A549 (cell line): ENCODE data around the gene ZNF705A. TPM values are rescaled to one million over a fixed set of nuclear protein-coding genes. Genes with fewer than 3 reads are reported as not detected.
"Not testable (repeated sequence)": the region's sequence is repeated elsewhere in the genome, so short reads cannot be mapped to it uniquely, and the experiment has no call there.

Source experiments
- ATAC-seq, 2 experiments: fragments of 200-7000 bp in 1 of 2; fragments of >200 bp in 1 of 2; cut with Nextera tagmentation in 1 of 2; cut with Tn5 transposase in 1 of 2; 3 replicates each; pipeline versions ENCODE4 v1.8.0 to v1.9.1; 2018 to 2020; ENCODE audit warnings: mild to moderate bottlenecking in 1 of 2, moderate library complexity in 1 of 2
- CTCF ChIA-PET: fragments of 300-600 bp; sonication (Branson Sonifier 250); formaldehyde crosslinking; extraction: SDS; loops from one replicate; lab custom pipeline; 2021; ENCODE audit warnings: antibody characterized with exemption, inconsistent platforms; lab: Yijun Ruan, JAX
- POLR2A ChIA-PET: fragments of 350-600 bp; formaldehyde crosslinking; extraction: SDS; loops from one replicate; lab custom pipeline; 2021; ENCODE audit warnings: antibody characterized with exemption, inconsistent platforms; lab: Yijun Ruan, JAX
- DNase-seq, 2 experiments: peaks; one replicate each; pipeline versions ENCODE4 v3.0.0 to v3.0.0-alpha.2; 2011 to 2016; ENCODE audit warnings: low read depth in 1 of 2, low spot score in 1 of 2
- FAIRE-seq: peaks from 2 replicates; lab custom pipeline; 2011; peaks lifted over from hg19 to GRCh38; lab: Jason Lieb, UNC
- H3K27ac ChIP-seq, 2 experiments: fragments of >200 bp; sonication (Bioruptor Twin); formaldehyde crosslinking; 3 replicates each; pipeline ENCODE4 v1.5.1; 2016 to 2017
- H3K4me1 ChIP-seq: fragments of >200 bp; sonication (Bioruptor Twin); formaldehyde crosslinking; 3 replicates; pipeline ENCODE4 v1.6.1; 2016
- H3K4me2 ChIP-seq: fragments of >200 bp; sonication (Bioruptor Twin); formaldehyde crosslinking; 3 replicates; pipeline ENCODE4 v1.6.1; 2016
- H3K4me3 ChIP-seq: fragments of >200 bp; sonication (Bioruptor Twin); formaldehyde crosslinking; 3 replicates; pipeline ENCODE4 v1.5.1; 2016
- H3K9me3 ChIP-seq: fragments of >200 bp; sonication (Bioruptor Twin); formaldehyde crosslinking; 3 replicates; pipeline ENCODE4 v1.6.1; 2016
- FOSL2 ChIP-seq, 2 experiments: fragments of 450-650 bp in 1 of 2; fragments of >200 bp in 1 of 2; sonication (Bioruptor Twin) in 1 of 2; formaldehyde crosslinking; IDR thresholded peaks; 2 replicates each; pipeline versions ENCODE4 v1.5.0 to v1.6.1; 2016 to 2020; ENCODE audit warnings: mild to moderate bottlenecking in 1 of 2, moderate library complexity in 1 of 2
- KDM1A ChIP-seq: fragments of 200-600 bp; sonication (generic); IDR thresholded peaks from 2 replicates; pipeline ENCODE4 v1.6.1; 2016; ENCODE audit warnings: low read depth, mild to moderate bottlenecking
- MAFK ChIP-seq: fragments of 450-650 bp; IDR thresholded peaks from 2 replicates; pipeline ENCODE4 v1.6.1; 2014; ENCODE audit not compliant: partially characterized antibody
- MYC ChIP-seq: IDR thresholded peaks from 2 replicates; pipeline ENCODE4 v1.6.1; 2012; ENCODE audit warnings: mild to moderate bottlenecking, inconsistent platforms, low read length, improper control_type of control experiment, borderline replicate concordance
- NFE2L2 ChIP-seq: fragments of 150-350 bp; conservative IDR thresholded peaks from 2 replicates; pipeline ENCODE4 v1.6.1; 2014; ENCODE audit warnings: low read length
- PHF8 ChIP-seq: fragments of 200-600 bp; sonication (generic); IDR thresholded peaks from 2 replicates; pipeline ENCODE4 v1.6.1; 2016; ENCODE audit warnings: low read depth, mild to moderate bottlenecking, antibody characterized with exemption, moderate library complexity, borderline replicate concordance
- RAD21 ChIP-seq, 2 experiments: fragments of >200 bp in 1 of 2; sonication (Bioruptor Twin) in 1 of 2; formaldehyde crosslinking in 1 of 2; IDR thresholded peaks in 1 of 2; conservative IDR thresholded peaks in 1 of 2; 2 replicates in 1 of 2; 3 replicates in 1 of 2; pipeline ENCODE4 v1.6.1; 2012 to 2018; ENCODE audit warnings: inconsistent platforms in 1 of 2
- SMC3 ChIP-seq: fragments of >200 bp; sonication (Bioruptor Twin); formaldehyde crosslinking; IDR thresholded peaks from 3 replicates; pipeline ENCODE4 v1.6.1; 2018; ENCODE audit warnings: inconsistent platforms
- TP53 ChIP-seq: fragments of 250-450 bp; sonication (Bioruptor Pico); IDR thresholded peaks from 2 replicates; pipeline ENCODE4 v1.5.0; 2021; ENCODE audit warnings: mild to moderate bottlenecking, moderate library complexity
- WGBS: methylation state at CpG from one replicate; pipeline ENCODE4 v1.1.6; 2017; ENCODE audit errors: missing lambda C conversion rate; 5-methylcytosine and 5-hydroxymethylcytosine counted together
- polyA minus RNA-seq: library from RNA; depleted of rRNA, polyadenylated mRNA; stranded (reverse); fragments of >200 nt; gene quantifications from 2 replicates; pipeline ENCODE4 v1.2.3, GENCODE V29; 2011; rRNA and poly(A)+ RNA removed
- polyA plus RNA-seq, 4 experiments: library from polyadenylated mRNA; depleted of rRNA in 3 of 4; stranded (reverse); fragments of >200 nt; fragmentation: RNase III in 1 of 4; extraction: RNeasy Plus Mini Kit Qiagen cat#74134 plus additional on column Dnase treatment in 1 of 4; gene quantifications; 2 replicates in 3 of 4; 3 replicates in 1 of 4; pipeline ENCODE4 v1.2.3, GENCODE V29; 2011 to 2017
- TF ChIP-seq, protein P1 (sequence below): IDR thresholded peaks from 2 replicates; pipeline ENCODE4 v1.6.1; 2012
- TF ChIP-seq, protein P2 (sequence below): IDR thresholded peaks from 2 replicates; pipeline ENCODE4 v1.6.1; 2012
- TF ChIP-seq, protein P3 (sequence below): fragments of >200 bp; sonication (Bioruptor Twin); formaldehyde crosslinking; IDR thresholded peaks from 3 replicates; pipeline ENCODE4 v1.5.1; 2016

The ZNF705A gene
- polyA plus RNA-seq (2011; rRNA removed) (not detected in 2 replicates), polyA plus RNA-seq (2017; fragmentation: RNase III; extraction: RNeasy Plus Mini Kit Qiagen cat#74134 plus additional on column Dnase treatment) (not detected in 3 replicates), polyA minus RNA-seq (not detected in 2 replicates)
- not detected in 2 replicates for polyA plus RNA-seq (2012; cell fraction: cytosol; rRNA removed)
- polyA plus RNA-seq (2012; cell fraction: nucleus; rRNA removed), result not detected in 2 replicates

DNA sequence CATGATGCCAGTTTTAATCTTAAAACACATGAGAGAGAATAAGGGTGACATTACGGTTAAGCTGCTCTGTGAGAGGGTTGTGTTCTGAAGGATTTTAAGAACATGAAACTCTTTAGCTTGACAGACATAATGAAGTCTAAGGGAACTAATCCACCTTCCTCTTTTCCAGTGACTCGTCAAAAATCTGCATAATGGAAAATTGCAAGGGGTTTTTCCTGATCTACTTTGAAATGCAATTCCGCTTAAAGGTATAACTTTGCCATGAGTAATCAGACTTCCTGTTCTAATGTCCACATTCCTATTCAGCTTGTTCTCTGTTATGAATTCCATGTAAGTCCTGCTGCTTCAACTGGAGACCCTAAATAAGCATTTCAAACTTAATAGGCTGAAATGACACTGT lies at the start of gene ZNF705A:
ZNF705A (plus strand) TSS at position 171 of the 400 bp plus-strand sequence. CDS start 15,611 bp downstream, outside the sequence.
- H3K4me3 ChIP-seq, result no peak within 1 kb of the TSS
- 16% methylated on average over 3 of the region's 3 CpGs for WGBS
- ChIA-PET CTCF (interaction anchor here (1.5 kb wide), 1 partner anchor 48 kb away, joined by 3 read pairs; no protein-coding TSS in a partner anchor), POLR2A (no interaction called here)
- H3K9me3 ChIP-seq, result peaks cover 4% of the 10 kb centered on the region; the same call in 1 of the 3 replicates
- DNase-seq, result peak; percentile 18 to 76
- peak within 1 kb of the TSS; percentile 46 for H3K4me2 ChIP-seq
- FAIRE-seq, result peak; percentile 68
- peak; percentile 59 to 88; a peak in 5 of 6 replicates for ATAC-seq
- peak within 1 kb of the TSS; percentile 47 to 75 for H3K27ac ChIP-seq
- peaks cover 38% of the 10 kb centered on the region for H3K4me1 ChIP-seq
- TF ChIP-seq FOSL2 (IDR thresholded peaks at IDR 0.05), result no peak
- 0 out of 2 replicates have a peak, but pooled peaks have one; percentile 41 for TF ChIP-seq FOSL2 (CRISPR knock-in tag; IDR thresholded peaks at IDR 0.05)
- peak; percentile 63 for TF ChIP-seq MAFK
- TF ChIP-seq TP53 (CRISPR knock-in tag), result no peak
- 0 out of 2 replicates have a peak, but pooled peaks have one; percentile 19 for TF ChIP-seq NFE2L2

DNA sequence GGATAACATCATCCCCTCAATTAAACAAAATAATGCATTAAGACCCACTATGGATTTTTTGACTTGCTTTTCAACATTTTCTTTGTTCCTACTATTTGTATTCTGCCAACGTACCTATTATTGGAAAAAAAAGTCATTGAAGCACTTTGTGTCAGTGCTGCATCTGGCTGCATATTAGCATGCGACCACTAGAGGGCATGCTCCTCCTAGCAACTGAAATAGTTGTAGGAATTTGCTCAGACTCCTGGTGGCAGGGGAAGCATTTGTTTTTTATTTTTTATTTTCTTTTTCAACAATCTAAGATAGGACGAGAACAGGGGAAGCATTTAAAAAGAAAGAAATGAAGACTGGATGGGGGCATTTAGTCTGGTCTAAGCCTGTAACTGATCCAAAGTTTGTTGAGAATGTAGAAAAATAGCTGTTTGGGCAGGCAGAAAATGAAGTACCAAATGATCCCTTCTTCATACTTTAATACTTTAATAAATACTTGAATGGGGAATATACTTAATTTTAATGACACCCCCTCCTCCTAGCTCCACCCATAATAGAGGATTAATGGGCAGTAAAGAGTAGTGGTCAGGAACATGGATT lies 47.9 kb upstream of the ZNF705A start:
- Histone ChIP-seq H3K4me1 (no peaks in the 10 kb centered on the region), H3K27ac (peak overlapping the region; percentile 49 to 64; a peak in 4 of 6 replicates), H3K4me2 (peak overlapping the region; percentile 61), H3K4me3 (no peak overlapping the region), H3K9me3 (0 out of 3 replicates have a peak, but pooled peaks cover 3% of the 10 kb centered on the region)
- TF ChIP-seq, protein P1, sequence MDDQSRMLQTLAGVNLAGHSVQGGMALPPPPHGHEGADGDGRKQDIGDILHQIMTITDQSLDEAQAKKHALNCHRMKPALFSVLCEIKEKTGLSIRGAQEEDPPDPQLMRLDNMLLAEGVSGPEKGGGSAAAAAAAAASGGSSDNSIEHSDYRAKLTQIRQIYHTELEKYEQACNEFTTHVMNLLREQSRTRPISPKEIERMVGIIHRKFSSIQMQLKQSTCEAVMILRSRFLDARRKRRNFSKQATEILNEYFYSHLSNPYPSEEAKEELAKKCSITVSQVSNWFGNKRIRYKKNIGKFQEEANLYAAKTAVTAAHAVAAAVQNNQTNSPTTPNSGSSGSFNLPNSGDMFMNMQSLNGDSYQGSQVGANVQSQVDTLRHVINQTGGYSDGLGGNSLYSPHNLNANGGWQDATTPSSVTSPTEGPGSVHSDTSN, result no peak
- TF ChIP-seq PHF8 (no peak), RAD21 (conservative IDR thresholded peaks at IDR 0.05 in 1 of 2, IDR thresholded peaks at IDR 0.05 in 1 of 2) (peak; percentile 96 to 98), SMC3 (peak; percentile 94), KDM1A (no peak), MYC (peak; percentile 48; the same call in 1 of the 2 replicates)
- TF ChIP-seq, protein P2, sequence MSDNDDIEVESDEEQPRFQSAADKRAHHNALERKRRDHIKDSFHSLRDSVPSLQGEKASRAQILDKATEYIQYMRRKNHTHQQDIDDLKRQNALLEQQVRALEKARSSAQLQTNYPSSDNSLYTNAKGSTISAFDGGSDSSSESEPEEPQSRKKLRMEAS, result peak; percentile 62; the same call in 1 of the 2 replicates
- TF ChIP-seq, protein P3, sequence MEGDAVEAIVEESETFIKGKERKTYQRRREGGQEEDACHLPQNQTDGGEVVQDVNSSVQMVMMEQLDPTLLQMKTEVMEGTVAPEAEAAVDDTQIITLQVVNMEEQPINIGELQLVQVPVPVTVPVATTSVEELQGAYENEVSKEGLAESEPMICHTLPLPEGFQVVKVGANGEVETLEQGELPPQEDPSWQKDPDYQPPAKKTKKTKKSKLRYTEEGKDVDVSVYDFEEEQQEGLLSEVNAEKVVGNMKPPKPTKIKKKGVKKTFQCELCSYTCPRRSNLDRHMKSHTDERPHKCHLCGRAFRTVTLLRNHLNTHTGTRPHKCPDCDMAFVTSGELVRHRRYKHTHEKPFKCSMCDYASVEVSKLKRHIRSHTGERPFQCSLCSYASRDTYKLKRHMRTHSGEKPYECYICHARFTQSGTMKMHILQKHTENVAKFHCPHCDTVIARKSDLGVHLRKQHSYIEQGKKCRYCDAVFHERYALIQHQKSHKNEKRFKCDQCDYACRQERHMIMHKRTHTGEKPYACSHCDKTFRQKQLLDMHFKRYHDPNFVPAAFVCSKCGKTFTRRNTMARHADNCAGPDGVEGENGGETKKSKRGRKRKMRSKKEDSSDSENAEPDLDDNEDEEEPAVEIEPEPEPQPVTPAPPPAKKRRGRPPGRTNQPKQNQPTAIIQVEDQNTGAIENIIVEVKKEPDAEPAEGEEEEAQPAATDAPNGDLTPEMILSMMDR, result peak; percentile 98
- peak; percentile 42 to 81 for DNase-seq
- ChIA-PET CTCF (interaction anchor here (0.6 to 3.9 kb wide), 37 partner anchors 8 to 941 kb away, joined by 3 to 36 read pairs (median 3); partner anchors contain the start of genes CLEC4A, FAM90A1 and ZNF705A), POLR2A (no interaction called here)
- ATAC-seq, result peak; percentile 84 to 89; a peak in 5 of 6 replicates
- peak; percentile 43 for FAIRE-seq
- 0% methylated on average over 3 of the region's 3 CpGs for WGBS

DNA sequence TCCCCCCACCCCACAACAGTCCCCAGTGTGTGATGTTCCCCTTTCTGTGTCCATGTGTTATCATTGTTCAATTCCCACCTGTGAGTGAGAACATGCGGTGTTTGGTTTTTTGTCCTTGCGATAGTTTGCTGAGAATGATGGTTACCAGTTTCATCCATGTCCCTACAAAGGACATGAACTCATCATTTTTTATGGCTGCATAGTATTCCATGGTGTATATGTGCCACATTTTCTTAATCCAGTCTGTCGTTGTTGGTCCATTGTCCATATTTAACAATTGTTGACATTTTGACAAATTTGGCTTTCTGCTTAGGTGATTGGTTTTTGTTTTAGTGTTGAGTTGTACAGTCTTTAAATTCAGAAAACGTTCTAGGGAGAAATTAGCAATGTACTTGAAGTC lies 43.7 kb upstream of the ZNF705A start:
- CTCF ChIA-PET, result interaction anchor here (1.3 to 1.5 kb wide), 2 partner anchors 42 to 119 kb away, joined by 5 read pairs; no protein-coding TSS in a partner anchor
- H3K4me1 ChIP-seq, H3K9me3 ChIP-seq, DNase-seq, POLR2A ChIA-PET, FAIRE-seq, H3K4me3 ChIP-seq, H3K4me2 ChIP-seq, H3K27ac ChIP-seq, ATAC-seq: not testable (repeated sequence)
- 61% methylated on average over 4 of the region's 4 CpGs for WGBS
